Gastroesophageal sphincter (tissue), 2 donors: ENCODE results near the gene SSBP4.

Experiments used
- POLR2A ChIP-seq, 2 donors: fragments of 450-650 bp; IDR thresholded peaks; one replicate each; pipeline ENCODE4 v1.6.1; 2017; ENCODE audit warnings: antibody characterized with exemption in 2 of 2, mild to moderate bottlenecking in 2 of 2, moderate library complexity in 1 of 2
- POLR2AphosphoS5 ChIP-seq: sonication (generic); formaldehyde crosslinking; IDR thresholded peaks from one replicate; pipeline ENCODE4 v1.6.1; 2017; ENCODE audit warnings: antibody characterized with exemption

DNA sequence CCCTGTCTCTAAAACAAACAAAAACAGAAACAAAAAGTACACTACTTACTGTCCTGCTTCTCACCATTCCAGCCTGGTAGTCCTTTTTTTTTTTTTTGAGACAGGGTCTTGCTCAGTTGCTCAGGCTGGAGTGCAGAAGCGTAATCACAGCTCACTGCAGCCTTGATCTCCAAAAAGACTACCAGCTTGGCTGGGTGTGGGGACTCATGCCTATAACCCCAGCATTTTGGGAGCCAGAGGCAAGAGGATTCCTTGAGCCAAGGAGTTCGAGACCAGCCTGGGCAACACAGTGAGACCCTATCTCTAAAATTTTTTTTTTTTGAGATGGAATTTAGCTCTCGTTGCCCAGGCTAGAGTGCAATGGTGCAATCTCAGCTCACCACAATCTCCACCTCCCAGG lies 38.4 kb upstream of the SSBP4 start:
- no peak for TF ChIP-seq POLR2AphosphoS5
- no peak for TF ChIP-seq POLR2A (IDR thresholded peaks at IDR 0.05)
